Activated CD8-positive, alpha-beta T cell treated with anti-CD3 and anti-CD28 coated beads, Interleukin-2, amount 10 ng/mL, durations not matched to agents 7 days and 5 days (primary cell): ENCODE results near the gene MICALL2. TPM values are rescaled to one million over a fixed set of nuclear protein-coding genes. Genes with fewer than 3 reads are reported as not detected.
"Not testable (repeated sequence)": the region's sequence is repeated elsewhere in the genome, so short reads cannot be mapped to it uniquely, and the experiment has no call there.

ENCODE experiments used
- ATAC-seq: fragments of 150-1000 bp; cut with Tn5 transposase; one replicate; pipeline ENCODE4 v1.10.0; 2021; ENCODE audit warnings: moderate library complexity
- CTCF ChIA-PET: fragments of 350-600 bp; sonication (Branson Sonifier 250); formaldehyde crosslinking; loops from one replicate; lab custom pipeline; 2021; ENCODE audit warnings: antibody characterized with exemption; lab: Charles Lee
- POLR2A ChIA-PET: fragments of 350-600 bp; sonication (Branson Sonifier 250); formaldehyde crosslinking; loops from one replicate; lab custom pipeline; 2021; ENCODE audit warnings: antibody characterized with exemption; lab: Charles Lee
- DNase-seq: peaks from one replicate; pipeline ENCODE4 v3.0.0-alpha.2; 2020
- H3K27ac Mint-ChIP-seq: one replicate; pipeline ENCODE4 v1.8.0; 2021; ENCODE audit warnings: mild to moderate bottlenecking, mixed read lengths
- H3K27me3 Mint-ChIP-seq: one replicate; pipeline ENCODE4 v1.8.0; 2021; ENCODE audit warnings: low read depth, mixed read lengths
- H3K36me3 Mint-ChIP-seq: one replicate; pipeline ENCODE4 v1.8.0; 2021; ENCODE audit warnings: low read depth, mixed read lengths
- H3K4me1 Mint-ChIP-seq: one replicate; pipeline ENCODE4 v1.8.0; 2021; ENCODE audit warnings: low read depth, mixed read lengths
- H3K4me3 Mint-ChIP-seq: one replicate; pipeline ENCODE4 v1.8.0; 2021; ENCODE audit warnings: mild to moderate bottlenecking, mixed read lengths
- H3K9me3 Mint-ChIP-seq: one replicate; pipeline ENCODE4 v1.8.0; 2022; ENCODE audit warnings: mixed read lengths; ENCODE audit not compliant: insufficient read depth
- total RNA-seq, 2 experiments: library from RNA; stranded (reverse); gene quantifications; one replicate each; pipeline ENCODE4 v1.2.3, GENCODE V29; 2021

Gene MICALL2
- total RNA-seq, 2 experiments from 2014 or later = 1.9 to 2.2 TPM

DNA sequence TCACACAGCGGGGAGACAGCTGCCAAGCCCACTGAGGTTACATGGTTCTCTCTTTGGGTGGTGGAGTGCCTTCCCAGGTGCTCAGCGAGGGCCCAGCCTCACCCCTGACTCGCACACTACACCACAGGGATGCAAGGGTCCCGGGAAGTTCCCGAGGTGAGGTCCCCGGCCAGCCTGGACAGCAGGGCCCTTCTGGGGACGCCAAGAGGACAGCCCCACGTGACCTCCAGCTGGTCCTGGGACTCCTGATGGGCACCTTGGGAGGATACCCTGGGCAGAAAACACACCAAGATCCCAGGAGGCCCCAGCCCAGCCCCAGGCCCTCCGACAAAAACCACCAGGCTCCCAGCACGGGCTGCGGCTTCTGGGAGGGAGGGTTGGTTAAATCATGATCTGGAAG, 8.3 kb downstream of the MICALL2 start:
- Mint-ChIP-seq H3K4me3 (no peak overlapping the region), H3K9me3 (no peaks in the 10 kb centered on the region), H3K27me3 (no peaks in the 10 kb centered on the region), H3K4me1 (no peaks in the 10 kb centered on the region), H3K27ac (no peak overlapping the region), H3K36me3 (no peaks in the 10 kb centered on the region)
- CTCF ChIA-PET = no interaction called here
- POLR2A ChIA-PET = no interaction called here
- ATAC-seq = no peak
- no peak for DNase-seq

DNA sequence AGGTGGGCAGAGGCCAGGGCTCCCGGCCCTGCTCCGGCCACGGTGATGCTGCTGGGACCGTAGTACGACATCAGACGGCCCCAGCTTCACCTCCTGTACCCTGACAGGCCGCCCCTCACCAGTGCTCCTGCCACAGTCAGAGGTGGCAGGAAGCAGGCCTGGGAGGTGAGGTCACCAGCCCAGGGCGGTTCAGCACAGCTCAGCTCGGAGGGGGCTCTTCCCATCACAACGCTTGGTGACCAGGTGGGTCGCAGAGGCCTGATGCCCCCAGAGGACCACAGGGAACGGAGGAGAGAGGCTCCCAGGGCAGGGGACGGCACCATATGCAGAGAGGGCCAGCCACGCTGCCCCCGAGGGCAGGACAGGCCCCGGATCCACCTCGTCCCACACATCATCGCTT, 8.8 kb downstream of the MICALL2 start:
- CTCF ChIA-PET = no interaction called here
- Mint-ChIP-seq H3K27ac (no peak overlapping the region), H3K36me3 (no peaks in the 10 kb centered on the region), H3K4me3 (no peak overlapping the region), H3K27me3 (no peaks in the 10 kb centered on the region), H3K9me3 (no peaks in the 10 kb centered on the region), H3K4me1 (no peaks in the 10 kb centered on the region)
- ATAC-seq = no peak
- no peak for DNase-seq
- POLR2A ChIA-PET = no interaction called here

DNA sequence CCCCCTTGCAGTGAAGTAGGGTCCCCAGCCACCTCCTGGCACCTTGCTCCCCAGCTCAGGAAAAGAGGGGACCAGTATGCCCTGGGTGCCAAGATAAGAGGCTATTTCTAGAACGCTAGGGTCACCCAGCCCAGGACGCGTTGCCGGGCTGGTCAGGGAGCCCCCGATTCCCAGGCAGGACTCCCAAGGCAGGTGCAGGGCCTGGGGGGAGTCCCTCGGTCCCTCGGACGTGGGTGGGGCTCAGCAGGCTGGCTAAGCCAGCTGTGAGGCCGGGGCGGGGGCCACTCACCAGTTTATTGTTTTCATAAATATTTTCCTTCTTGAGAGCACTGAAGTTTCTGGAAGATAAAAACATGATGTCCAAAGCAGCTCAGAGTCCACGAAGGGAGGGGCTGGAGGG, 9.3 kb downstream of the MICALL2 start:
- CTCF ChIA-PET = interaction anchor here (1.5 kb wide), 1 partner anchor 17 kb away, joined by 5 read pairs; no protein-coding TSS in a partner anchor
- Mint-ChIP-seq H3K9me3 (no peaks in the 10 kb centered on the region), H3K36me3 (no peaks in the 10 kb centered on the region), H3K27ac (no peak overlapping the region), H3K4me1 (no peaks in the 10 kb centered on the region), H3K4me3 (no peak overlapping the region), H3K27me3 (no peaks in the 10 kb centered on the region)
- POLR2A ChIA-PET = no interaction called here
- DNase-seq (no peak), ATAC-seq (no peak)

DNA sequence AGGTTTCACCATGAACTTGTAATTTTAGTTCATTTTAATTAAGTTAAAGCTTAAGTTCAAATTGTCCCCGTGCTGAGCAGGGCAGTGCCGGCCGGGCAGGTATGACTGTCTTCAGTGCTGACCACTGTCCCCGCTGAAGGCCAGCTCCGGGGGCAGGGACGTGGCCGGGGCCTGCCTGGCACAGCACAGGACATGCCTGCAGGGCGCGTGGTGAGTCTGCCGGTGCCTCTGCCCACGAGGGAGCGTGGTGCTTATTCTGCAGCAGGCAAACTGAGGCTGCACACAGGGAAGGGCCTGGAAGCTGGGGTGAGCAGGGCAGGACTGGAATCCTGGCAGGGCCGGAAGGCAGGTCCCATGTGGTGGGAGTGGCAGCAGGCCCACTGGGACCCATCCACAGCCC, 9.8 kb downstream of the MICALL2 start:
- no peaks in the 10 kb centered on the region for H3K9me3 Mint-ChIP-seq
- H3K36me3 Mint-ChIP-seq = no peaks in the 10 kb centered on the region
- ATAC-seq (no peak), DNase-seq (no peak)
- no peaks in the 10 kb centered on the region for H3K27me3 Mint-ChIP-seq
- POLR2A ChIA-PET = no interaction called here
- H3K4me1 Mint-ChIP-seq = no peaks in the 10 kb centered on the region
- no peak overlapping the region for H3K27ac Mint-ChIP-seq
- H3K4me3 Mint-ChIP-seq = no peak overlapping the region
- CTCF ChIA-PET = interaction anchor here (1.3 to 1.5 kb wide), 2 partner anchors 17 to 25 kb away, joined by 4 to 5 read pairs; no protein-coding TSS in a partner anchor

DNA sequence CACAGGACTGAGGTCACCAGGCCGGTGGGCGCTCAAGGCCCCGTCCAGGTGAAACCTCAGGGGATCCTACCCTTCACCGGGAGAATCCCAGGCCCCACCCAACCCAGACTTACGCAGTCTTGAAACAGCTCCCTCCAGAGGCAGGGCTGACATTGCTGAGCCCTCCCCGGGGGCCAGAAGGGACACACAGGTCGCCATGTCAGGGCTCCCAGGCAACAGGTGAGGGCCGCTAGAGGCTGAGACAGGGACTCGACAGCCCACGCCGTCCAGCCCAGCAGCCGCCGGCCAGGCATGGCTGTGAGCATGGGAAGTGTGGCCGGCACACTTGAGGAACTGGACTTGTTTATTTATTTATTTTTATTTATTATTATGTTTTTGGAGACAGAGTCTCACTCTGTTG, 10.3 kb downstream of the MICALL2 start:
- ChIA-PET CTCF (interaction anchor here (0.6 to 1.5 kb wide), 3 partner anchors 17 to 574 kb away, joined by 3 to 5 read pairs (median 4); no protein-coding TSS in a partner anchor), POLR2A (no interaction called here)
- Mint-ChIP-seq H3K27me3 (no peaks in the 10 kb centered on the region), H3K27ac (no peak overlapping the region), H3K4me1 (no peaks in the 10 kb centered on the region), H3K9me3 (no peaks in the 10 kb centered on the region), H3K4me3 (no peak overlapping the region), H3K36me3 (no peaks in the 10 kb centered on the region)
- ATAC-seq (no peak), DNase-seq (no peak)

DNA sequence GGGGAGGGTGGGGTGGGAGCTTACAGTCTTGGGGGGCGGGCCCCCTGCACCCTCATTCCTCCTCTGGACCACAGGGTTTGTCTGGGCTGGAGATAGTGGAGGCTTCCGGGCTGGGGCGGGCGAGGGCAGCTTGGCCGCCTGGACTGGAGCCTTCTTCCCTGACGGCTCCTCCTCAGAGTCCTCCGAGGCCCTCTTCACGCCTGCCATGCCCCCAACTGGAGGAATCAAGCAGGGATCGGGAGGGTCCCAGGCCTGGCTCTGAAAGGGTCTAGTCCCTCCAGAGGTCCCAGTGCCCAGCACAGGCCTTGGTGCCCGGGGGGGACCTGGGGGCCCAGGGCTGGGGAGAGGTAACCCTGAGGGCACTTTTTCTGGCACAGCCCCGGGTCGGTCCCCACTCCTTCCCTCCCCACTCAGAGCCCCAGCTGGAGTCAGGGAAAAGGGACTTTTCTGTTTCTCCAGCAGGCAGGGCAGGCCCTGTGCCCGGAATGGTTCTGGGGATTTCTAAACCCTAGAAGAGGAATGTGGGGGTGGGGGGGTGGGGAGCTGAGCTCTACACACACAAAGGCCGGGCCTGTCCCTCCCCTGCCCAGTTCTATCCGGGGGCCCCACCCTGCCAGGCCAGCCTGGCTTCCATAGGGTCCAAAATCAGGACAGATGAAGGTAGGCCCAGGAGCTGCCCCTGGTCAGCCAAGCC, 11.6 kb downstream of the MICALL2 start:
- CTCF ChIA-PET = no interaction called here
- no peak overlapping the region for H3K4me3 Mint-ChIP-seq
- DNase-seq (no peak), ATAC-seq (no peak)
- H3K27ac Mint-ChIP-seq = no peak overlapping the region
- POLR2A ChIA-PET = no interaction called here
- H3K4me1 Mint-ChIP-seq = no peaks in the 10 kb centered on the region
- H3K9me3 Mint-ChIP-seq = no peaks in the 10 kb centered on the region
- no peaks in the 10 kb centered on the region for H3K27me3 Mint-ChIP-seq
- no peaks in the 10 kb centered on the region for H3K36me3 Mint-ChIP-seq

DNA sequence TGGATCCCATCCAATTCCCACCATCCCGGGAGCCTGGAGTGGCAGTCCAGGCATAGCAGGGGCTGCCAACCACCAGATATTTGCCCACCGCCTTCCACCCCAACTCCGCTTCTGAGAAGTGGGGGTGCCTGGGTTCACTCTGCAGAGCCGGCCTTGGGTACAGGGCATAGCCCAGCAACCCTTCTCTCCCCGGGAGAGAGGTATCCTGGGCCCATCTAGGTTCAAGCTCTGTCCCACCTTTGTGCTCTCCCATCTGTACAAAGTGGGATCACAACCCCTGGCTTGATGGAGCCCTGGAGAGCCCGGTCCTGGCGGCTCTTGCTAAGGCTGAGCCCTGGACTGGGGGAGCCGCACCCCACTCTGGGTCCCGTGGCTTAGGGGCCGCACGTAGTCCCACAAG, 12.2 kb downstream of the MICALL2 start:
- Mint-ChIP-seq H3K4me1 (no peaks in the 10 kb centered on the region), H3K4me3 (no peak overlapping the region), H3K9me3 (no peaks in the 10 kb centered on the region), H3K36me3 (no peaks in the 10 kb centered on the region), H3K27me3 (no peaks in the 10 kb centered on the region), H3K27ac (no peak overlapping the region)
- ATAC-seq (peak; percentile 27), DNase-seq (no peak)
- POLR2A ChIA-PET = no interaction called here
- CTCF ChIA-PET = no interaction called here

DNA sequence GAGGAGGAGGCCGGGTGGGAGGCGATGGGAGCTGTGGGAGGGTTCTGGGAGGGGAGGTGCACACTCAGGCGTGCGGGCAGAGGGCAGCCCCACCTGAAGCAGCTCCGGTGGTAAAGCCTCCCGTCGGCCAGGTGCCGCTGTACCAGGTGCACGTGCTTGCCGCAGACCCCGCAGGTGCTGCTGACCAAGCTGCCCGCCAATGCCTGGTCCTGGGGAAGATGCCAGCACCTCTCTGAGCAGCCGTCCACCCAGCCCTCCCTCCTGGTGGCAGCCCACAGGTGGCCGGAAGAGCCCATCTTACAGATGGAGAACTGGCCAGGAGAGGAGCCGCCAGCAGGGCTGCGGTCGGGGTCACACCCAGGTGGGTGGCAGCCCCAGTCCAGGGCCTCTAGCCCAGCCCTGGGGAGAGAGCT, 12.6 kb downstream of the MICALL2 start:
- H3K4me1 Mint-ChIP-seq = no peaks in the 10 kb centered on the region
- DNase-seq = no peak
- H3K27me3 Mint-ChIP-seq = no peaks in the 10 kb centered on the region
- POLR2A ChIA-PET = no interaction called here
- CTCF ChIA-PET = no interaction called here
- no peak overlapping the region for H3K4me3 Mint-ChIP-seq
- H3K27ac Mint-ChIP-seq = no peak overlapping the region
- no peaks in the 10 kb centered on the region for H3K9me3 Mint-ChIP-seq
- no peaks in the 10 kb centered on the region for H3K36me3 Mint-ChIP-seq
- ATAC-seq = peak; percentile 34

DNA sequence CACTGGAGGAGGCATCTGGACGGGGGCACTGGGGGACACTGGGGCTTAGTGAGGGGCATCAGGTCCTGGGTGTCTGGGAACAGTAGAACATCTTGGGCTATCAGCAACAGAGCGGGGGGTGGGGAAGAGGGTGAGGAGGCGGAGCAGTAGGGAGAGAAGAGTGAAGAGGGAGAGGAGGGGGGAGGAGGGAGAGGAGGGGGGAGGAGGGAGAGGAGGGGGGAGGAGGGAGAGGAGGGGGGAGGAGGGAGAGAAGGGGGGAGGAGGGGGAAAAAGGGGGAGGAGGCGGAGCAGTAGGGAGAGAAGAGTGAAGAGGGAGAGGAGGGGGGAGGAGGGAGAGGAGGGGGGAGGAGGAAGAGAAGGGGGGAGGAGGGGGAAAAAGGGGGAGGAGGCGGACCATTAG, 13.2 kb downstream of the MICALL2 start:
- H3K4me1 Mint-ChIP-seq, H3K4me3 Mint-ChIP-seq, H3K36me3 Mint-ChIP-seq, H3K27me3 Mint-ChIP-seq, ATAC-seq, POLR2A ChIA-PET, CTCF ChIA-PET, DNase-seq, H3K9me3 Mint-ChIP-seq, H3K27ac Mint-ChIP-seq: not testable (repeated sequence)

DNA sequence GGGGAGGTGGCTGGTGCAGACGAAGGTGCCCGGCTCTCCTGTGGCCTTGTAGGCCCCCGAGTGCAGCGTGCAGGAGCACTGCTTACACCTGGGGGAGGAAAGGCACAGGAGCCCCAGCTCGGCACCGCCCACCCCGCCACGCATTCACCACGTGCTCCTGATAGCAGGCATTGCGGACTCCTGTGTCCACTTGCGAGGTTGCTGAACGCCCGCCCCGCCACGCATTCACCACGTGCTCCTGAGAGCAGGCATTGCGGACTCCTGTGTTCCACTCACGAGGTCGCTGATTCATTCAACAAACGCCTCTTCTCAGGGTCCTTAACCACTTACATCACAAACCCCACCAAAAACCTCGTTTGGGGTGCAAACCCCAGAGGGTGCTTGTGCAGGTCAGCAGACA, 13.9 kb downstream of the MICALL2 start:
- POLR2A ChIA-PET = no interaction called here
- Mint-ChIP-seq H3K9me3 (no peaks in the 10 kb centered on the region), H3K4me3 (no peak overlapping the region), H3K36me3 (no peaks in the 10 kb centered on the region), H3K27me3 (no peaks in the 10 kb centered on the region), H3K27ac (no peak overlapping the region), H3K4me1 (no peaks in the 10 kb centered on the region)
- CTCF ChIA-PET = no interaction called here
- DNase-seq = no peak
- ATAC-seq = no peak

DNA sequence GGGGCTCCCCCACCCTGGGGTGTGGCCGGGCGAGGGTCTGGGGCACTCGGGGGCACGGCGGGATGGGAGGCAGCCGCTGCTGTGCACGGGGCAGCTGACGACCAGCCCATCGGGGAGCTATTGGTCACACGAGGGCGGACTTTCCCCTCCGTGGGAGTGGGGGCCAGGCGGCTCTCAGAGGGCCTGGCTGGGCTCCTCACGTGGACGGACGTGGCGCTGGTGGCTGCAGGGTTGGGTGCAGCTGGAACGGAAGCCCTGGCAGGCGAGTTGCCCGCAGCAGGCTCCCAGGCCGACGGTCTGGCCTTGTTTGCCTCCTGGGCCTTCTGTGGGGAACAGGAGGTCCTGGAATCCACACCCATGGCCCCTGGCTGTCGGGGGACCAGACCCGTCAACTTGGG, 14.3 kb downstream of the MICALL2 start:
- Mint-ChIP-seq H3K4me1 (no peaks in the 10 kb centered on the region), H3K9me3 (no peaks in the 10 kb centered on the region), H3K36me3 (no peaks in the 10 kb centered on the region), H3K27ac (no peak overlapping the region), H3K4me3 (no peak overlapping the region), H3K27me3 (no peaks in the 10 kb centered on the region)
- ChIA-PET POLR2A (no interaction called here), CTCF (no interaction called here)
- ATAC-seq (no peak), DNase-seq (no peak)

DNA sequence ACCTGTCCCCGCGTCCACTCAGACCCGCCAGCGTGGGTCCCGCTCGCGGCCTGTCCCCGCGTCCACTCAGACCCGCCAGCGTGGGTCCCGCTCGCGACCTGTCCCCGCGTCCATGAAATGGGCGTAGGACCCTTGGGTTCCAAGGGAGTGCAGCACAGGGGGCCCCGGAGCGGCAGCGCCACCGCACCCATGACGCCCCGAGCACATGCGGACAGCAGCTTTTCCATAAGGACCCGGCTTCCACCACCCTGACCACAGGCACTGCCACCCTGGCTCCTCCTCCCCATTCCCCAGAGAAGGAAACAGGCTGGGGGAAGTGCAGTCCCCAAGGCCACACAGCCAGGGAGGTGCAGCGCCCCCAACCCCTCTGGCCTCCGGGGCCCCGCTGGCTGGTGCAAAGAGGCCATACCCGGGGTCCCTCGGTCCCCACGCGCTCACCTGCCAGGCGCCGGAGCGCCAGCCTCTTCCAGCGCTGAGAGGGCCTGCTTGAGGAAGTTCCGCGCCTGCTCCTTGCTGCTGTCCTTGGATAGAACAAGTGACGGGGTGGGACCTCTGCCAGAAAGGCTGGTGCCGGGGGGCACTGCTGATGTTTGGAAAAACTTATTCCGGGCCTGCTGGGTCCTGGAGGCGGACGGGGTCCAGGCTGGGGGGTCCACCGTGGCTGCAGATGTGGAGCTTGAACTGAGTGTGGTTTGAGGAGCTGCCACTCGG, 14.9 kb downstream of the MICALL2 start:
- Mint-ChIP-seq H3K4me1 (no peaks in the 10 kb centered on the region), H3K9me3 (no peaks in the 10 kb centered on the region), H3K27ac (no peak overlapping the region), H3K4me3 (no peak overlapping the region), H3K36me3 (no peaks in the 10 kb centered on the region), H3K27me3 (no peaks in the 10 kb centered on the region)
- ATAC-seq = no peak
- ChIA-PET CTCF (no interaction called here), POLR2A (no interaction called here)
- no peak for DNase-seq
